ENCODE data around the gene GAB1.

The GAB1 gene

DNA sequence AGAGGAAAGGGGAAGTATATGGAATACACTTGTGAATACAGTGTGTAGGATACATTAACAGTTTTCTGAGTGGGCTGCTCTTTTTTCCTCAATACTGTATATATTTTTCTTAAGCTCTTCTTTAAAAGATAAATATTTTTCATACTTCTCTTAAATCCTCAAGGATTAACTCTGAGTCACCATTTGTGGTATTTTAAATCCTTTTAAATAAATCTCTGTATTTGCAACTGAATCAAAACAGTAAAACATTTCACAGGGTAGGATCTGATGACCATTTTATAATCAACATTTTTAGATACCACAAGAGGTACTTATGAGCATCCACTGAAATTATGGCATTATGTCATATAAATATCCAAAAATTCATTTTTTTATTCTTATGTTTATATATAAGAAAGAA, 87.6 kb downstream of the GAB1 start:
- DNase-seq = no peak

DNA sequence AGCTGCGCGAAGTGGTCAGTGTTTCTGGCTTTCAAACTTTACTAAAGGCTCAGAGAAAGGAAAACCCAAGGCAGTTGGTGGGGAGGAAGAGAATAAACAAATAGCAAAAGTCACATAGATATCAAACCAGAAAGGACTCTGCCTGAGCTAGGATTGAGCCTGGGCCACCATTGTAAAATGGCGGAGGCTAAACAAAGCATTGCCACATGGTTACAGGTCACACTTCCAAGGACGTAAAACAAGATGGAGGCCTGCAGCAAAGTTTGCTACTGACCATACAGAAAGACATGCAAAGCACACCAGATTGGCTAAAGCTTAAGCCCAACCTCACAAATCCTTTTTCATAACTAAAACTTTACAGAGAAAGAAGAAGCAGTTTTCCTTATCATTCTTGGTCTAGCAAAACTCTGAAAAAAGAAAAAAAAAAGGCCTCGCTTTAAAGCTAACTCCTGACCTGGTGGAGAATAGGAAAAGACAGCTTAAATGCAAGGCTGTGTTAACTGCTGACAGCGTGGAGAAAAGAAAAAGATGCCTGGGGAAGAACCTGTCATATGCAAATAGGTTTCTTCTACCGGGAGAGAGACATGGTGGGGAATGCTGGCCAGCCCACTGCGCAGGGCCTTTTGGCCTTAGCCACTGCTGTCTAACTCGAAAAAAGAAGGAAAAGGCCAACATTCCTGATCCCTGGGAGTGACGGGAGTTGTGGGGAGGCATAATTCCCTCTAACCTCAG, 95.0 kb downstream of the GAB1 start:
- DNase-seq = no peak

GRCh38 chr4:143432258-143432591, 95.5 kb downstream of the GAB1 start:
- no peak for DNase-seq

GRCh38 chr4:143433231-143433630, 96.6 kb downstream of the GAB1 start:
- no peak for DNase-seq

DNA sequence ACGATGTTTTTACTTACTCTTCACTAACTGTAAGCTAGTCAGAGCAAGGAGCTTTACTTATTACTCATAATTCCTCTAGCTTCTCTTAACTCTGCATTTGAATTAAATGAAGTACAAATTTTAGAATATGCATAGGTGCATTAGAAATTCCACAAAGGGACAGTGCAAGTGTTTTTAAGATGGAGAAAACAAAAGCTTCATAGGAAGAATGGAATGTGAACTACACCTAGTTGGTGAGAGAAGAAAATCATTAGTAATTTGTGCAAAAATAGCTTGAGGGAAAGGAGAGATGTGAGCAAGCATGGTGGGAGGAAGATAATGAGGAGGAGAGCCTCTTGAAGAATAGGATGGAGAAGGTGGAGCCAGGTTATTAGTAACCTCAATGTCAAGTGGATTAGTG, 99.3 kb downstream of the GAB1 start:
- DNase-seq = no peak

DNA sequence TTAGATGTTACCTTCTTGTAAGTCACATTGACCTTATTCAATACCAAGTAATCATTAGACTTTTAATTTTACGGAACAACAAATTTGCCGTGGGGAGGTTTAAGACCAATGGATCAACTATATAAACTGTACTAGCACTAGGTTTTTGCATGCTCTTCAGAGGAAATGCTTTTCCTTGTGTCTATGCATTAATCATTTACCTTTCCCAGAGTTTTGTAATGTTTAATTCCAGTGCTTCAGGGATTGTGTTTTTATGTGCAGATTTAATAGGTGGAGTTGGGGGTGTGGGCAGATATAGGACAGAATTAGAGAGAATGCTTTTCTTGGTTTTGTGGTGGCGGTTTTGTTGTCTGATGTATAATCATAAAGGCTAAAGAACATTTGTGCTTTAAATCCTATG, 100.8 kb downstream of the GAB1 start:
- DNase-seq = no peak

GRCh38 chr4:143437937-143438336, 101.3 kb downstream of the GAB1 start:
- no peak for DNase-seq

GRCh38 chr4:143438710-143439109, 102.0 kb downstream of the GAB1 start:
- no peak for DNase-seq

GRCh38 chr4:143441109-143441508, 104.4 kb downstream of the GAB1 start:
- no peak for DNase-seq

DNA sequence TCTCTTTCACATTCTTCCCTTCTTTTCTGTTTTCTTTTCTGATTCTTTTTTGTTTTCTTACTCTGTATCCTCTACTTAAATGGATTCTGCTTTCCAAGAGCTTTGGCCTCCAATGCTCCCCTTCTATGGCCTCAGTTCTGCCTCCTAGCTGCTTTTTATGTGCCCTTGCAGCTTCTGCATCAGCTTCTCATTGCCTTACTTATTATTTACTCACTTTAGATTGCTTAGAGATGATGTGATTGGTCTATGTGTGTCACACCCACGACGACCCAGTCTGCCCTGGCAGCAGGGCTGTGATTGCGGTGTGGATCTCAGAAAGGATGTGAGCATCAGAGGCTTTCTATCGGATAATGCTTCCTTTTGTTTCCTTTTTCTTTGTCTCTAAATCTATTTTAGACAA, 105.0 kb downstream of the GAB1 start:
- DNase-seq = no peak

GRCh38 chr4:143443728-143444127, 107.1 kb downstream of the GAB1 start:
- DNase-seq = no peak

DNA sequence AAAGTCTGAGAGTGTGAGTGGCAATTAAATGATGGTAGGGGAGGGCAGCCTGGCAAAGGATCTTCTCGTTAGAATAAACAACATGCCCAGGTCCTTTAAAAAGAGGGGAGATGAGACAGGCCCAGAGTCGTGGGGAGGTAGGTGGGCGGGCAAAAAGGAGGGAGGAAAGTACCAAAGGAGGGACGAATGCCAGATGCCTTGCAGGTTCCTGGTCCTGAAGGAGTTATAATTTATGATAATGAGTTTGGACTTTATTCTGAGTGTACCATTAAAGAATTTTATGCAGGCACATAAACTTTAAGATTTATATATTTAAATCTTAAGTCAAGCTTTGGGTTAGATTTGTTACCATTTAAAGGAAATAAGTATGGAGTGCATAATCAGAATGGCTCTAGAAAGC, 114.5 kb downstream of the GAB1 start:
- no peak for DNase-seq

DNA sequence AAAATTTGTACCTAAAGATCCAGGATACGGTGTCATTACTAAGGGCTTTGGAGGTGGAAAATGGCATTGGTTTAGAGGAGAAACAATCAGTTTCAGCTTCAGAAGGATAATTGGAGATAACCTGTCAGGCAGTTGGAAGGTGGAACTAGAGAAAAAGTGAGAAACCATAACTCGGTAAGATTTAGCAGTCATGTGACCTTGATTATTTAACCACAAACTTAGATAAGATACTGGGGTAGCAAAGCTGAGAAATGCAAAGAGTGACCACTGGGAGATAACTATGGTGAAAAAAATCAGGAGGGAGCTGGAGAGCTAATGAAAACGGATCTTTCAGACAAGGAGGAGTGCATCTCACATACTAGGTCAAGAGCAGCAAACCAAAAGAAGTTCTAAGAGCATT, 118.5 kb downstream of the GAB1 start:
- DNase-seq = no peak

- DNase-seq = no peak
Observed at GRCh38 chr4:143458966-143459365, 122.3 kb downstream of the GAB1 start.

GRCh38 chr4:143473334-143474126, 136.9 kb downstream of the GAB1 start:
- DNase-seq = no peak

- no peak for DNase-seq
Observed at GRCh38 chr4:143477487-143477886, 140.8 kb downstream of the GAB1 start.

DNA sequence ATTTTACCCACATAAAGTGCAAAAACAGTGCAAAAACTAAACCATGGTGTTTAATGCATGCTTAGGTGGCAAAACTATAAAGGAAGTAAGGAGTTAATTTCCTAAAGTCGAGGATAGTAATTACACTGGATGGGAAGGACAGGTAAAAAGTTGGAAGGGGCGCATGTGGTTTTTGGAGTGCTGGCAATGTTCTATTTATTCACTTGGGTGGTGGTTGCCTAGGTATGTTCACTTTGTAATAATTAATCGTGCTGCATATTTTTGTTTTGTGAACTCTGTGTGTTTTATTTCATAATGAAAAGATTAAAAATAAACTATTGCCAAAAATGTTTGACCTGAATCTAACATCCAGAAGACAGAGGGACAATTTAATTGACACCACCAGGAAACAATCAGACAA, 144.7 kb downstream of the GAB1 start:
- no peak for DNase-seq

DNA sequence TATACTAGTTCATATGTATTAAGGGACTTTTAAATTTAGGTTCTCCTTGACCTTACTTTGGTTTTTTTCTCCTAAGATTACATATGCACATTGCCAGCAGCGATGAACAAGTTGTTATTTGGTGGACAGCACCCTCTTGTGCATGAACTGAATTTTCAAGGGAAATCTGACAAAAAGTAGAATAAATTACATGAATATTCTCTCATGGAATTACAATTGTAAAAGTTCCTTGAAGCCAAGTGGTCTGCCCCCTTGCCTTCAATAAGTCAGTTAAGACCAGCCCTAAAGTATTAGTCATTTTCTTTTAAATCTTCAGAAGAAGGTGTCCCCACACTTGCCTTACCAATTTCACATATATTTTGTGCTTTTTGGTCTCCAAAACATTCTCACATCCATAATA, 146.2 kb downstream of the GAB1 start:
- DNase-seq = no peak

DNA sequence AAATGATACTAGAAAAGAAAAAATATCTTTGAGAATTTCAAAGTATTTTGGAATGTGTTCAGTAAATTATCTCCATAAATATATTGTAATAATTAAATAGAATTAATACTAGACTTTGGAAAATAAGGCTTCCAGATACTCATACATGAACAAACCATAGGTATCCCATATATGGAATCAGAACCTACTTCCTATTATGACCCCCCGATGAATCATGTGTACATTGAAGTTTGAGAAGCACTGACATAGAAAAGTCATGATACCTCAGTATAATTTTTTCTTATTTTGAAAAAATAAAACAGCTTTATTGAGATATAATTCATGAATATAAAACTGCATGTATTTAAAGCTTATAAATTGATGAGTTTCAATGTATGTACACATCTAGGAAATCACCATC, 149.6 kb downstream of the GAB1 start:
- DNase-seq = no peak

GRCh38 chr4:143488687-143489086, 152.0 kb downstream of the GAB1 start:
- no peak for DNase-seq

DNA sequence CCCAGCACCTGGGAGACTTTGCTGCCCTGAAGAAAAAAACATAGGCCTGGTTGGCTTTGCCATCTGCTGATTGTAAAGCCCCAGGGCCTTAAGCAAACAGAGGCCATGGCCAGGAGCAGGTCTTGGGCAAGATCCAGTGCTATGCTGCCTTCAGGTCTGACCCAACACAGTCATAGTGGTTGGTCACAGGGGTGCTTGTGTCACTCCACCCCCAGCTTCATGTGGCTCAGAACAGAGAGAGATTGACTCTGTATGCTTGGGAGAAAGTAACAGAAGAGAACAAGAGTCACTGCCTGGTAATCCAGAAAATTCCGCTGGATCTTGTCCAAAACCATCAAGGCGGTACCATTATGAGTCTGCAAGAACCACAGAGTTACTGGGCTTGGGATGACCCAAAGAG, 152.4 kb downstream of the GAB1 start:
- DNase-seq = no peak

DNA sequence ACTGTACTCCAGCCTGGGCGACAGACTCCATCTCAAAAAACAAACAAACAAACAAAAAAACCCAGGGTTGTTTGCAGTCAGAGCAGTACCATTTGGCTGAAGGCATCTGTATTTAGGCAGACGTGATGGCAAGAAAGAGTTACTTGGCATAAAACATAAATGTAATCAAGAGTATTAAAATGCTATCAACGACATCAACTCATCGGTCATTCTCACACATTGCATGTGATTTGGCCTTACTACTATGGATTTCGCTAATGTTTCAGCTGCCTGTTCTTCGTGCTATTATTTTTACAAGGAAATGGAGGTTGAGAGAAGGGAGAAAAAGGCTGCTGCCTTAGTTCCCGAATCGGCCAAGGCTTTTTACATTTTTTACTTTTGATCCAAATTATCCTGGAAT, 161.3 kb downstream of the GAB1 start:
- no peak for DNase-seq

DNA sequence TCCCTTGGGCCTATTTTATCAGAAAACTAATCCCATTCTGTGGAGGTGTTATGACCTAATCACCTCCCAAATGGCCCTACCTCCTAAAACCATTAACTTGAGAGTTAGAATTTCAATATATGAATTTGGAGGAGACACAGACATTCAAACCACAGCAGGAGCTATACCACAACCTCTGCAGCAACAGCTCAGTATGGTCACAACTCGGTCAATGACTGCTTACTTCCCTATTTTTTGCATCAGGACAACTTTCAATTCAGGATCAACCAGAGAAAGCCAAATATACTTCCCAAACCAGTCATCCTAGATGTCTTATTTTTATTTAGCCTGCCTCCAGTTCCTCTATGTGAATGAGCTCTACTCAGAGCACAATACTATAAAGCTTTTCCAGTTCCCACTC, 165.6 kb downstream of the GAB1 start:
- DNase-seq = no peak

DNA sequence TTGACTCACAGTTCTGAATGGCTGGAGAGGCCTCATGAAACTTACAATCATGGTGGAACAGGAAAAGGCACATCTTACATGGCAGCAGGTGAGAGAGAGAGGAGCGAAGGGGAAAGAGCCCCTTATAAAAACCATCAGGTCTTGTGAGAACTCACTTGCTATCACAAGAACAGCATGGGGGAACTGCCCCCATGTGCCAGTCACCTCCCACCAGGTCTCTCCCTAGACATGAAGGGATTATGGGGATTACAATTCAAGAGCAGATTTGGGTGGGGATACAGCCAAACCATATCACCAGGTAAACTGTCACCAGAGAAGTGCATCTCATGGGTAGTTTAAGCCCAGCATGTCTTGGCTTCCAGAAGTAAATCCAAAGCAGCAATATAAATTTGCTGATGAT, 169.4 kb downstream of the GAB1 start:
- no peak for DNase-seq

DNA sequence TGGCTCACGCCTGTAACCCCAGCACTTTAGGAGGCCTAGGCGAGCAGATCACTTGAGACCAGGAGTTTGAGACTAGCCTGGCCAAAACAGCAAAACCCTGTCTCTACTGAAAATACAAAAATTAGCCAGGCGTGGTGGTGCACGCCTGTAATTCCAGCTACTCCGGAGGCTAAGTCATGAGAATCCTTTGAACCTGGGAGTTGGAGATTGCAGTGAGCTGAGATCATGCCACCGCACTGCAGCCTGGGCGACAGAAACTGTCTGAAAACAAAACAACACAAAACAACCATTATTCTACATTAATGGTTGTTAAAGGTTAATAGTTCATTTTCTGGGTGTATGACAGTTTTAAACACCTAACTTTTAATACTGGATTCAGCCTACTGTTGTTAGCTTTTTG, 175.2 kb downstream of the GAB1 start:
- no peak for DNase-seq
